Sigmoid colon (tissue), 3 donors: ENCODE results near the gene DYSF.

Source experiments
- CTCF ChIP-seq, 4 experiments: fragments of 450-650 bp in 3 of 4; fragments of 200-600 bp in 1 of 4; IDR thresholded peaks; one replicate each; pipeline ENCODE4 v1.5.1; 2016 to 2019; ENCODE audit warnings: antibody characterized with exemption in 4 of 4, mild to moderate bottlenecking in 3 of 4, moderate library complexity in 2 of 4
- POLR2A ChIP-seq, 2 donors: fragments of 450-650 bp; IDR thresholded peaks; one replicate each; pipeline ENCODE4 v1.6.1; 2016; ENCODE audit warnings: antibody characterized with exemption in 2 of 2, mild to moderate bottlenecking in 2 of 2, moderate library complexity in 2 of 2

- TF ChIP-seq CTCF (IDR thresholded peaks at IDR 0.05): no peak
- no peak for TF ChIP-seq POLR2A (IDR thresholded peaks at IDR 0.05)
These were observed 161.8 kb downstream of the DYSF start for GRCh38 chr2:71614976-71615766.
